ENCODE data around the gene POU2AF2. TPM values are rescaled to one million over a fixed set of nuclear protein-coding genes. Genes with fewer than 3 reads are reported as not detected.

The POU2AF2 gene
- total RNA-seq, 1 donor from 2014 or later = not detected

- peaks cover 2% of the 10 kb centered on the region for H3K27me3 Mint-ChIP-seq
- no peaks in the 10 kb centered on the region for H3K36me3 Mint-ChIP-seq (ENCODE audit: insufficient read depth)
- no peak overlapping the region for H3K27ac Mint-ChIP-seq
- H3K4me3 Mint-ChIP-seq (ENCODE audit: low read depth) = no peak overlapping the region
- peaks cover 16% of the 10 kb centered on the region for H3K4me1 Mint-ChIP-seq (ENCODE audit: low read depth)
- DNase-seq (ENCODE audit: low spot score, unreplicated experiment) = no peak
- H3K9me3 Mint-ChIP-seq (ENCODE audit: low read depth) = no peaks in the 10 kb centered on the region
- TF ChIP-seq CTCF (IDR thresholded peaks at IDR 0.05; ENCODE audit: unreplicated experiment) = no peak
These were observed 23.8 kb downstream of the POU2AF2 start for GRCh38 chr11:111269146-111269868.

DNA sequence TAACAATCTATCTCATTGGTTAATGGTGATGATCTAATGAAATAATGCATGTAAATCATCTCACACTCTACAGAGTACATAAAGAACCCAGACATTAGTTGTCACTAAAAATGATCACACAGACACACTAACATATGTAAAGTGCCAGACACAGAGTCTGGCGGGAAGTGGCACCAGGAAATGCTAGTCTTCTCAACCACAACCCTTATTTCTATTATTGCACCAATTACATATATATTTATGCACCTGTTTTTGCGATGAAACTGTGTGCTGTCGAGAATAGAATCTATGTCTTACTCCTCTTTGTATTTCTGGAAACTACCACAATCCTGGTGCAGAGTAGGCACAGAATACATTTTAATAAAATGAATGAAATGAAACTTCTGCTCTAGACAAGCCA, 26.9 kb downstream of the POU2AF2 start:
- no peak for DNase-seq (ENCODE audit: low spot score, unreplicated experiment)
- TF ChIP-seq CTCF (IDR thresholded peaks at IDR 0.05; ENCODE audit: unreplicated experiment) = no peak
- no peaks in the 10 kb centered on the region for H3K9me3 Mint-ChIP-seq (ENCODE audit: low read depth)
- peaks cover 15% of the 10 kb centered on the region for H3K4me1 Mint-ChIP-seq (ENCODE audit: low read depth)
- H3K4me3 Mint-ChIP-seq (ENCODE audit: low read depth) = no peak overlapping the region
- H3K36me3 Mint-ChIP-seq (ENCODE audit: insufficient read depth) = no peaks in the 10 kb centered on the region
- peaks cover 7% of the 10 kb centered on the region for H3K27me3 Mint-ChIP-seq
- no peak overlapping the region for H3K27ac Mint-ChIP-seq

- H3K27ac Mint-ChIP-seq = peak overlapping the region; percentile 65
- no peak overlapping the region for H3K4me3 Mint-ChIP-seq (ENCODE audit: low read depth)
- peaks cover 20% of the 10 kb centered on the region for H3K4me1 Mint-ChIP-seq (ENCODE audit: low read depth)
- TF ChIP-seq CTCF (IDR thresholded peaks at IDR 0.05; ENCODE audit: unreplicated experiment) = no peak
- H3K27me3 Mint-ChIP-seq = peaks cover 6% of the 10 kb centered on the region
- no peak for DNase-seq (ENCODE audit: low spot score, unreplicated experiment)
- H3K9me3 Mint-ChIP-seq (ENCODE audit: low read depth) = no peaks in the 10 kb centered on the region
- H3K36me3 Mint-ChIP-seq (ENCODE audit: insufficient read depth) = no peaks in the 10 kb centered on the region
These were observed 37.1 kb downstream of the POU2AF2 start for GRCh38 chr11:111282562-111283075.

DNA sequence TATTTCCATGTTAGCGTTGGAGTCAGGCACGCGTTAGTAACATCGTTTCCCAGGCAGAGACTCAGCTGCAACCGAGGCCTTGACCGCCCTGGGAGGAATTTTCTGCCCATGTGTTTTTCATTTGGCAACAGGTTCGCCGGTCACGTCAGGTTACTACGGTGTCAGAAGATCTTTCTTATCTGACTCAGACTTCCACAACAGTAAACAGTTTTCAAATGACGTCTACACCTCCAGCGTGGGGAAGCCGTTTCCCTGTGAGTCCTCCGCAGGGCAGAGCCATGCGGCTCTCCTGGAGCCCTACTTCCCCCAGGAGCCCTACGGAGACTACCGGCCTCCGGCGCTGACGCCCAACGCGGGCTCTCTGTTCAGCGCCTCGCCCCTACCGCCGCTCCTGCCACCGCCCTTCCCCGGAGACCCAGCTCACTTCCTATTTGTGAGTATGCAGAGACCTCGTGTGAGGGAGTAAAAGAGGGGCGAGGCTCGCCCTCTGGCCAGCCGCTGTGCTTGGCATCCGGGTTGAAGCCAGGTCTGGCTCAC, 38.5 kb downstream of the POU2AF2 start:
- DNase-seq (ENCODE audit: low spot score, unreplicated experiment) = no peak
- TF ChIP-seq CTCF (IDR thresholded peaks at IDR 0.05; ENCODE audit: unreplicated experiment) = no peak
- Mint-ChIP-seq H3K27me3 (peaks cover 6% of the 10 kb centered on the region), H3K4me1 (ENCODE audit: low read depth) (peaks cover 20% of the 10 kb centered on the region), H3K36me3 (ENCODE audit: insufficient read depth) (no peaks in the 10 kb centered on the region), H3K9me3 (ENCODE audit: low read depth) (no peaks in the 10 kb centered on the region), H3K27ac (no peak overlapping the region), H3K4me3 (ENCODE audit: low read depth) (no peak overlapping the region)

- TF ChIP-seq CTCF (IDR thresholded peaks at IDR 0.05; ENCODE audit: unreplicated experiment) = no peak
- no peaks in the 10 kb centered on the region for H3K36me3 Mint-ChIP-seq (ENCODE audit: insufficient read depth)
- peaks cover 20% of the 10 kb centered on the region for H3K4me1 Mint-ChIP-seq (ENCODE audit: low read depth)
- no peaks in the 10 kb centered on the region for H3K9me3 Mint-ChIP-seq (ENCODE audit: low read depth)
- H3K27ac Mint-ChIP-seq = no peak overlapping the region
- DNase-seq (ENCODE audit: low spot score, unreplicated experiment) = no peak
- H3K27me3 Mint-ChIP-seq = peaks cover 6% of the 10 kb centered on the region
- H3K4me3 Mint-ChIP-seq (ENCODE audit: low read depth) = no peak overlapping the region
These were observed 39.9 kb downstream of the POU2AF2 start for GRCh38 chr11:111285189-111286091.
